ENCODE data around the gene SQSTM1.

The SQSTM1 gene

DNA sequence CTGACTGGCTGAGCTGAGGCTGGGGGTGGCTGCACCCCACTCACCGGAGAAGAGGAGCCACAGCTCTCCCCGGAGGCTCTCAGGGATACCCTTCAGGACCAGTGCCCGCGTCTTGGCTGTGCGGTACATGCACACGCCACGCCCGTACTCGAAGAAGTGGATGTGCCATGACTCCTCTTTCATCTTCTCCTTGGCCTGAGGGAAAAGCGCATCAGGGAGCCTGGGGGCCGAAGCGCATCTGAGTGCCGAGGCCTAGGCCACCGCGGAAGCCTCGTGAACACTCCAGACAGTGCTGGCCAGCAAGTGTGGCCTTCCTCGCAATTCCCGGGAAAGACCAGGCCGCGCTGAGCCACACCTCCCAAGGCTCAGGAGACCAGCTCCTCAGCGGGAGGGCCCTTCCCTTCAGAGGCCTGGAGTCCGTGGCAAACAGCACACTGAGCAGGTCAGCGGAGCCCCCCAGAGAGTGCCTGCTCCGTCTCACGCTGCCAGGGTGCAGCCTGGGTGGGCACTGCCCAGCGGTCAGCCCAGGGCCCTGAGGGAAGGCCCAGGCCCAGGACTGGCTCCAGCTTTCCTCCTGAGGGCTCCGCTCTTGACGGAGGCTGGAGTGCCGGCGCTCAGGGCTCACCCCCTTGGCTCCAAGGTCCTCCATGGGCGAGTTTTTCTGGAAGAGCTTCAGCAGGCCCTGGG, 58.4 kb downstream of the SQSTM1 start:
- TF ChIP-seq, protein P1, sequence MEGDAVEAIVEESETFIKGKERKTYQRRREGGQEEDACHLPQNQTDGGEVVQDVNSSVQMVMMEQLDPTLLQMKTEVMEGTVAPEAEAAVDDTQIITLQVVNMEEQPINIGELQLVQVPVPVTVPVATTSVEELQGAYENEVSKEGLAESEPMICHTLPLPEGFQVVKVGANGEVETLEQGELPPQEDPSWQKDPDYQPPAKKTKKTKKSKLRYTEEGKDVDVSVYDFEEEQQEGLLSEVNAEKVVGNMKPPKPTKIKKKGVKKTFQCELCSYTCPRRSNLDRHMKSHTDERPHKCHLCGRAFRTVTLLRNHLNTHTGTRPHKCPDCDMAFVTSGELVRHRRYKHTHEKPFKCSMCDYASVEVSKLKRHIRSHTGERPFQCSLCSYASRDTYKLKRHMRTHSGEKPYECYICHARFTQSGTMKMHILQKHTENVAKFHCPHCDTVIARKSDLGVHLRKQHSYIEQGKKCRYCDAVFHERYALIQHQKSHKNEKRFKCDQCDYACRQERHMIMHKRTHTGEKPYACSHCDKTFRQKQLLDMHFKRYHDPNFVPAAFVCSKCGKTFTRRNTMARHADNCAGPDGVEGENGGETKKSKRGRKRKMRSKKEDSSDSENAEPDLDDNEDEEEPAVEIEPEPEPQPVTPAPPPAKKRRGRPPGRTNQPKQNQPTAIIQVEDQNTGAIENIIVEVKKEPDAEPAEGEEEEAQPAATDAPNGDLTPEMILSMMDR (conservative IDR thresholded peaks at IDR 0.05): no peak
- H3K27ac ChIP-seq: no peak overlapping the region

GRCh38 chr5:179879690-179880010, 58.9 kb downstream of the SQSTM1 start:
- no peak overlapping the region for H3K27ac ChIP-seq
- TF ChIP-seq, protein P1 (conservative IDR thresholded peaks at IDR 0.05): no peak

- TF ChIP-seq, protein P1 (conservative IDR thresholded peaks at IDR 0.05): no peak
- no peak overlapping the region for H3K27ac ChIP-seq
These were observed 59.5 kb downstream of the SQSTM1 start for GRCh38 chr5:179880066-179880650.

- TF ChIP-seq, protein P1 (conservative IDR thresholded peaks at IDR 0.05): no peak
- peak overlapping the region; percentile 12; the same call in 1 of the 2 replicates for H3K27ac ChIP-seq
These were observed 60.3 kb downstream of the SQSTM1 start for GRCh38 chr5:179880848-179881590.

- TF ChIP-seq, protein P1 (conservative IDR thresholded peaks at IDR 0.05): no peak
- no peak overlapping the region for H3K27ac ChIP-seq
These were observed 61.6 kb downstream of the SQSTM1 start for GRCh38 chr5:179882338-179882737.

DNA sequence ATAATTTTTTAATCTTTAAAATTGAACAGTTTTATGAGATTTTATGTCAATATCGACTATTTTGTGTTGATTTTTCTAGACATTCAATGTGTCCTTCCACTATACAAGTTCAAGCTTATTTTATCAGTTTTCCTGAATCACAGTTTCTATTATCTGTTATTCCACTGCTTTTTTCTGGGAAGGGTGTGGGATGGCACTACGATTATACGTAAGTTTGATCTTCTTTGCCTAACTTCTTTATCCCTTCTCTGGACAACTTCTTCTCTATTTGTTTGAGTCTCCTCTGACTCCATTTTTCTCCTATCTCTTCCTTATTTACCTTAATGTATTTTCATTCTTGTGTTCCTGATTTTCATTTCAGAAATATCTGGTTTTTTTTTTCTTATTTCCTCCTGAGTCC, 62.5 kb downstream of the SQSTM1 start:
- TF ChIP-seq, protein P1 (conservative IDR thresholded peaks at IDR 0.05): no peak
- no peak overlapping the region for H3K27ac ChIP-seq

- H3K27ac ChIP-seq: no peak overlapping the region
- TF ChIP-seq, protein P1 (conservative IDR thresholded peaks at IDR 0.05): no peak
These were observed 64.9 kb downstream of the SQSTM1 start for GRCh38 chr5:179885491-179886090.
